T-helper 2 cell treated with Interferon-gamma antibody and Interleukin-4, amounts not matched to agents 5 μg/mL and 100 μg/mL, for 36 hours (primary cell): ENCODE measurements around the gene DTX3.

ENCODE experiments used
- DNase-seq: peaks from one replicate; pipeline ENCODE4 v3.0.0; 2021; ENCODE audit warnings: low spot score
- H3K27ac Mint-ChIP-seq: one replicate; pipeline ENCODE4 v1.8.0; 2021; ENCODE audit warnings: mild to moderate bottlenecking, mixed read lengths
- H3K27me3 Mint-ChIP-seq: one replicate; pipeline ENCODE4 v1.8.0; 2021; ENCODE audit warnings: low read depth, mixed read lengths
- H3K36me3 Mint-ChIP-seq: one replicate; pipeline ENCODE4 v1.8.0; 2021; ENCODE audit warnings: low read depth, mixed read lengths
- H3K4me1 Mint-ChIP-seq: one replicate; pipeline ENCODE4 v1.8.0; 2021; ENCODE audit warnings: low read depth, mixed read lengths
- H3K4me3 Mint-ChIP-seq: one replicate; pipeline ENCODE4 v1.8.0; 2022; ENCODE audit warnings: mild to moderate bottlenecking, moderate library complexity, mixed read lengths
- H3K9me3 Mint-ChIP-seq: one replicate; pipeline ENCODE4 v1.8.0; 2021; ENCODE audit warnings: mixed read lengths

The DTX3 gene

DNA sequence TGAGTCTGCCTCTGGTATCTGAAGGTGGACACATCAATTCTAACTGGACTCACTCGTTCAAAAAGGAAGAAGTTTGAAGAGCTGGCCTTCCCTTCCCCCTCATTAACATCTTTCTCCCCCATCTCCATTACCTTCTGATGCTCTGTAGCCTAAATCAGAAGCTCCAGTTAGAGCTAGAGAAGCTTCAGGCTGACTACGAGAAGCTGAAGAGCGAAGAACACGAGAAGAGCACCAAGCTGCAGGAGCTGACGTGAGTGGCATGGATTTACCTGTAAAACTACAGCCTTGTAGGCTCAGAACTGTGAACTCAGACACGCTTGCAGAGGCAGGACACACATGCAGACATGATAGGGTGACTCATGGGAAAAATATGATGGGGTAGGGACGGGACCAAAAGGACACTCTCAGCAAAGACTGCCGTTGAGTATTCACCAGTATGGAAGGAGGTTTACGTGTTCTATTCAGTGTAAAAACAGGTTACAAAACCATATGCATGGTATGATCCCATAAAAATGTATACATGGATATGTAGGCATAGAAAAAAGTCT, 27.9 kb upstream of the DTX3 start:
- Mint-ChIP-seq H3K4me3 (no peak overlapping the region), H3K27ac (no peak overlapping the region), H3K27me3 (no peaks in the 10 kb centered on the region), H3K9me3 (no peaks in the 10 kb centered on the region), H3K36me3 (no peaks in the 10 kb centered on the region), H3K4me1 (no peaks in the 10 kb centered on the region)
- DNase-seq, result no peak

DNA sequence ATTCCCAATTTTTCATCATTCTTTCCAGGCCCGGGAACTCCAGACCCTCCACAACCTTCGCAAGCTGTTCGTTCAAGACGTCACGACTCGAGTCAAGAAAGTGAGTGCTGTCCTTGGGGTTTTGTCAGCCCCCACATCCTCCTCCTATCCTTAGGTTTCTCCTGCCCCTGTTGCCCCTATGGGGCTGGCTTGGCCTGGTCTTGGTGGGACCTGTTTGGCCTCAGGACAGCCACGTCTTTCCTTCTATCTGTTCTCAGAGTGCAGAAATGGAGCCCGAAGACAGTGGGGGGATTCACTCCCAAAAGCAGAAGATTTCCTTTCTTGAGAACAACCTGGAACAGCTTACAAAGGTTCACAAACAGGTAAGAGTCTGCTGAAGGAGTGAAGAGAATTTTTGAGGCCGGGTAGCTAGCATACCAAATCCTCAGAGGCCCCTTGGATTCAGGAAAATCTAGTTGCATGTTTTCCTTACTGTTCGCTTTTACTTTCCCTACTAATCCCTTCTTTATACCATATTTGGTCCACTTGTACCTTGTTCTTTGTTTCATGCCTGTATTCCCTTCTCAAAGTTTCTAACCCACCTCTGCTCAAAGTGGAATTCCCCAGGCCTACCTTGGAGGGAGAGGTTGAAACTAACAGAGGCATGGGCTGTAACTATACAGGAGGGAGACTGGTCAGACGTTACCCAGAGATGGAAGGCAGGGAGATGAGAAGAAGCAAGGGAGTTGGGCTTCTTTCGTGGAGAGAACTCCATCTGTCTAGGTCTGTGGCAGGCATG, 26.5 kb upstream of the DTX3 start:
- no peak overlapping the region for H3K4me3 Mint-ChIP-seq
- peaks cover 1% of the 10 kb centered on the region for H3K4me1 Mint-ChIP-seq
- H3K9me3 Mint-ChIP-seq, result no peaks in the 10 kb centered on the region
- no peak for DNase-seq
- H3K27ac Mint-ChIP-seq, result no peak overlapping the region
- H3K27me3 Mint-ChIP-seq, result no peaks in the 10 kb centered on the region
- no peaks in the 10 kb centered on the region for H3K36me3 Mint-ChIP-seq

DNA sequence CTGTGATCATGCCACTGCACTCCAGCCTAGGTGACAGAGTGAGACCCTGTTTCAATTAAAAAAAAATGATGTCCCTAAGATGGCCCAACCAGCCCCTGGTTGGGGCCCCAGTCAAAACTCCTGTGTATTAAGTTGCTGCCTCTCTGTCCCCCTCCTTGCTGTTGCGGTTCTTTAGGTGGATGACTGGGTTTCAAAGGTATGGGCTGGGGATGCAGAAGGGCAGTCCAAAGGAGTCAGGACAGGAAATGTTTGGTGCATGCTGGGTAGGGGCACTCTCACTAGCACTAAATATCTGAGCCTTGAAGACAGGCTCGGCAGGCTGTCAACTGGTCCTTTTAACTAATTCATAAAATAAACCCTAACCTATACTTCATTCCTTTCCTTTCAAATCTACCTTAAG, 25.6 kb upstream of the DTX3 start:
- H3K27me3 Mint-ChIP-seq, result no peaks in the 10 kb centered on the region
- H3K4me3 Mint-ChIP-seq, result no peak overlapping the region
- H3K36me3 Mint-ChIP-seq, result no peaks in the 10 kb centered on the region
- no peak for DNase-seq
- H3K9me3 Mint-ChIP-seq, result no peaks in the 10 kb centered on the region
- no peak overlapping the region for H3K27ac Mint-ChIP-seq
- peaks cover 4% of the 10 kb centered on the region for H3K4me1 Mint-ChIP-seq

DNA sequence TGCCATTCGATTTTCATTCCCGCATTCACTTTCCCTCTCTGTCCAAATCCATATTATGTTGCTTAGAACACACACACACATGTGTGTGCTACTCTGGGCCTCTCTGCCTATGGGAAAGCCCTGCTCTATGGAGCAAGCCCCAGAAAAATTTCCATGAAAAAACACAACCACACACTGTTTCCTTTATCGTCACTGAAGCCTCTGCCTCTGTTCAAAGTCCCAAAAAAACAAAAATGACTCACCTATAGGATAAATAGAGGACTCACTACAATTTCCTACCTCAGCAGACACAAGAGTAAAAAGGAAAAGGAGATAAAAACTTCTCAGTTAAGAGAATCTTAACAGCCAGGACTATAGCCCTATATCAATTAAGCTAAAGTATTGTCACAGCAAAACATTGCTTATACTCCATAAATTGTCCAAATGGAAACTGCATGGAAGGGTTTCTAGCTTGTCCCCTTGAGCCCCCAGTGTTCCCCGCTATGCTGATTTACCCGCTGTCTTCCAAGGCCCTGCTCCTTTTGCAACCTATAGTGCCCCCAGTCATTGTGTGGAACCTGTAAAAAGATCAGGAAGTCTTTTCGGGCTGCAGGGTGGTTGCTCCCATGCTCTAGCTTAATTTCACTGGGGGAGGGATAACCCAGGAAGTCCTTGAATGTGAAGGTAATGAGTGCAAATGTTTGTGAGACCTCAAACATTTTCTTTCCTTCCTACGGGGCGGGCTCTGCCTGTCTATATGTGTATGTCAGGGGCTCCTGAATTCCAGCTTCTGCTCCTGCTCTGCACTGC, 24.8 kb upstream of the DTX3 start:
- Mint-ChIP-seq H3K27ac (no peak overlapping the region), H3K27me3 (no peaks in the 10 kb centered on the region), H3K4me3 (no peak overlapping the region)

DNA sequence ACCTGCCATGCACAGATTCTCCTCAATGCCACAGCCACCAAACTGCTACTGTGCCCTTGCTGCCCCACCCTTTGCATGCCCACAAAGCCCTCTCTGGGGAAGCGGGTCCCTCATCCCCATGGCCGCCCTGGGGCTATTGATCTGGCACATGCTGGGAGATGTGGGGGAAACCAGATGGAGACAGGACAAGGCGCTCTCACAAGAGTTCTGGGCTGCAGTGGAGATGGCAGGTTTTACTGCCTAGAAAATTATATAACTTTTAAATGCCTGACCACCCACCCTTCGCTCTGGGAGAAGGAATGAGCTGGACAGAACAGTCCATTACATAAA, 24.2 kb upstream of the DTX3 start:
- DNase-seq, result no peak
- H3K9me3 Mint-ChIP-seq, result no peaks in the 10 kb centered on the region
- H3K4me3 Mint-ChIP-seq, result no peak overlapping the region
- H3K36me3 Mint-ChIP-seq, result no peaks in the 10 kb centered on the region
- H3K27ac Mint-ChIP-seq, result no peak overlapping the region
- no peaks in the 10 kb centered on the region for H3K27me3 Mint-ChIP-seq
- peaks cover 4% of the 10 kb centered on the region for H3K4me1 Mint-ChIP-seq

More for the DNA sequence above, 24.8 kb upstream of the DTX3 start:
- Mint-ChIP-seq H3K4me1 (peaks cover 4% of the 10 kb centered on the region), H3K36me3 (no peaks in the 10 kb centered on the region), H3K9me3 (no peaks in the 10 kb centered on the region)
- DNase-seq, result no peak

DNA sequence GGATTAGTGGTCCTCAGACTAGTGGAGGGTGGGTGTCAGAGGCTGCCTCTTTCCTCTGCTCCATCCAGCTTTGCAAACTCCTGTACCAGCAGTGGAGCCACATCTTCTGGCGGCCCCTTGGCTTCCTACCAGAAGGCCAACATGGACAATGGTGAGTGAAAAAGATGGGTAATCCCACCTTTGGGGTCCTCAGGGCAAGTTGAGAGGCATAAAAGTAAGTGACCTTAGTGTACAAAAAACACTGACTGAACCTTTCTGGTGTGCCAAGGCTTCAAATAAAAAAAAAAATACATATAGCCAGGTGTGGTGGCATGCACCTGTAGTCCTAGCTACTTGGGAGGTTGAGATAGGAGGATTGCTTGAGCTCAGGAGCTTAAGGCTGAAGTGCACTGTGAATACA, 22.8 kb upstream of the DTX3 start:
- Mint-ChIP-seq H3K9me3 (no peaks in the 10 kb centered on the region), H3K4me3 (no peak overlapping the region), H3K27me3 (no peaks in the 10 kb centered on the region), H3K27ac (no peak overlapping the region), H3K4me1 (peaks cover 4% of the 10 kb centered on the region), H3K36me3 (no peaks in the 10 kb centered on the region)
- no peak for DNase-seq

DNA sequence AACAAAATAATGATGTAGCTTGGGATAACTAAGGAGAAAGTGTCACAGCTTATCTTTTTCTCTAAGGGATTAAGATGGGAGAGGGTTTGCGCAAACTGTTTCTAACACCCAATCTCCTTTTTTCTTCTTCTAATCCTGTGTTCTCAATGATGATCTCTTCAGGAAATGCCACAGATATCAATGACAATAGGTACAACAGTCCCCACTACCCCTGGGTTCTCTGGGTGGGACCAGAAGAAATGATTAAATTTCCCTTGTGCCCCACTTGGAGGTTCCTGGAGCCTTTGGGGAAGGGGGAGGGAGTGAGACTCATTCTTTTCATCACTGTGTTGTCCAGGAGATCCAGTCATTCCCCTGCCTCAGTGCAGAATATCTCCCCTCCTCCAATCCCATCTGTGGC, 22.2 kb upstream of the DTX3 start:
- Mint-ChIP-seq H3K27me3 (no peaks in the 10 kb centered on the region), H3K4me1 (peaks cover 4% of the 10 kb centered on the region), H3K27ac (no peak overlapping the region), H3K4me3 (no peak overlapping the region), H3K9me3 (no peaks in the 10 kb centered on the region), H3K36me3 (no peaks in the 10 kb centered on the region)
- no peak for DNase-seq

DNA sequence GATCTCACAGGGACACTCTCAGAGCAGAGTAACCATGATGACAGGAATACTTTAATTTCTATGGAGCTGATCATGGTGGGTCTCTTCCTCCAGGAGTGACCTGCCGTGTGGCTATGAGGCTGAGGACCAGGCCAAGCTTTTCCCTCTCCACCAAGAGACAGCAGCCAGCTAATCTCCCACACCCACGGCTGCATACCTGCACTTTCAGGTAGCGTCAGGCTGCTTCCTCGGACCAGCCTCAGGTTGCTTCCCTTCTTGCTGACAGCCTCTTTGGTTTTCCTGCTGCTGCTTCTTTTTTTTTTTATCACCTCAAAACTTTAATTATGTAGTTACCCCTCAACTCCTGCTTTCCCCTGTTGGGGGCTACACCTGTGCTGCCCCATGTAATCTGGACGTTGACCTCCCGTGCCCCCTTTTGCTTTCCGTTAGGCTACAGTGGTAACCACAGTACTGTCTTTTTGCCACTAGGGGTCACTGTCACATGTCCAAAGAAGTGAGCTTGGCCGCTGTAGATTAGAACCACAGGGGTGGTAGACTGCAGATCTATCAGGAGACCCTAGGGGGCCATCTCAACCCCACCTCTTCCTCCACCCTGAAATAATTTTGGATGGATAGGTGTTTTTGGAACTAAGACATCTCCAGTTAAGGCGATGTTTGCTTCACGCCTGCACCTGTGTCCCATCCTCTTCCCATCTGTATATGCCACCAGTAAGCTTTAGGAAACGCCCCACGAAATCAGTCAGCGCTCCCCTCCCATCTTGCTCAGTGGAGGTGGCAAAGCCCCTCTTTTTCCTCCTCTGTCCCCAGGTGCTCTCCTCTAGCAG, 21.4 kb upstream of the DTX3 start:
- Mint-ChIP-seq H3K9me3 (no peaks in the 10 kb centered on the region), H3K27ac (no peak overlapping the region), H3K4me1 (peaks cover 4% of the 10 kb centered on the region), H3K4me3 (no peak overlapping the region), H3K36me3 (no peaks in the 10 kb centered on the region), H3K27me3 (no peaks in the 10 kb centered on the region)
- DNase-seq, result peak; percentile 63

DNA sequence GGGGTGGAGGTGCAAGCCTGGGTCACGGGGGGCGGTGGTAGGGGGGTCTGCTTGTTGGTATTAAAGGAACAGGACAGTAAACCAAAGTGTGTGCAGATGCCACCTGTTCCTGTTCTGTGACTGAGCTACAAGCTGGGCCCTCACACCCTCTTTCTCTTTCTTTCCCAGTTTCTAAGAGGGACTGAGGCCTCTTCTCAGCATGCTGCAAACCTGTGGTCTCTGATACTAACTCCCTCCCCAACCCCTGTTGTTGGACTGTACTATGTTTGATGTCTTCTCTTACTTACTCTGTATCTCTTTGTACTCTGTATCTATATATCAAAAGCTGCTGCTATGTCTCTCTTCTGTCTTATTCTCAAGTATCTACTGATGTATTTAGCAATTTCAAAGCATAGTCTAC, 20.6 kb upstream of the DTX3 start:
- Mint-ChIP-seq H3K36me3 (no peaks in the 10 kb centered on the region), H3K27me3 (no peaks in the 10 kb centered on the region), H3K4me3 (no peak overlapping the region), H3K9me3 (no peaks in the 10 kb centered on the region), H3K4me1 (peaks cover 4% of the 10 kb centered on the region), H3K27ac (no peak overlapping the region)
- no peak for DNase-seq

DNA sequence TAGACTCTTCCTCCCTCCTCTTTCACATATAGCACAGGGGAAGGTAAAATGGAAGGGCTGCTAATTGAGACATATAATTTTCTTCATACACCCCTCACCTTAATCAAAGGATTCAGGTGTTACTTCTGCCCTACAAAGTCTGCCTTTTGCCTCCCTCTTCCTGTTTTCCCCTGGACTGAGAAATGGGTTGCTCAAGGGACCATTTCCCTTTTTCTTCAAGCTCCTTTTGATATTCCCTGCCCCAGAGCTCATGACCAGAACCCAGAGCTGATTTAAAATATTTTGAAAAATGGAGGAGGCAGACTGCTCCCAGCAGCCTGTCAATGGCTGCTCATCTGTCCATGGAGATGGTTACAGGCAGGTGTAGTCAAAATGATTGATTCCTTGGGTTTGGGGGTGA, 19.9 kb upstream of the DTX3 start:
- DNase-seq, result no peak
- no peaks in the 10 kb centered on the region for H3K9me3 Mint-ChIP-seq
- no peaks in the 10 kb centered on the region for H3K27me3 Mint-ChIP-seq
- H3K4me1 Mint-ChIP-seq, result peaks cover 4% of the 10 kb centered on the region
- H3K36me3 Mint-ChIP-seq, result no peaks in the 10 kb centered on the region
- no peak overlapping the region for H3K27ac Mint-ChIP-seq
- H3K4me3 Mint-ChIP-seq, result no peak overlapping the region

DNA sequence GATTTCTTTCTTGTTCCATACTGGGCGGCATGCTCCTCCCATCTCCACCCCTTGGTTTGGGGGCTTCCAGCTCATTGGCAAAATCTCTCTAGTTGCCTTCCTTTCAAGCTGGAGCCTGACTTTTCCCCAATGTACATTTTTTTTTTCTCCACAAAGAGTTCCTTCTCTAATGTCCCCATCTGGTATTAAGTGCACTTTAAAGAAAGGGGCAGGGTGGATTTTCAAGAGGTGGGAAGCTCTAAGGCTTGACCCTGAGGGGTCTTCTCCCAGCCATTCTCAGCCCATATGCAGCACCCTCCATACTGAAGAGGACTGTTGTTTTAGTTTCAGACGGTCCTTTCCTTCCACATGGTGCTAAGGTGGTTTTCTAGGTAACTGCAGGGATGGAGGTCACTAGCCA, 19.5 kb upstream of the DTX3 start:
- H3K36me3 Mint-ChIP-seq, result no peaks in the 10 kb centered on the region

DNA sequence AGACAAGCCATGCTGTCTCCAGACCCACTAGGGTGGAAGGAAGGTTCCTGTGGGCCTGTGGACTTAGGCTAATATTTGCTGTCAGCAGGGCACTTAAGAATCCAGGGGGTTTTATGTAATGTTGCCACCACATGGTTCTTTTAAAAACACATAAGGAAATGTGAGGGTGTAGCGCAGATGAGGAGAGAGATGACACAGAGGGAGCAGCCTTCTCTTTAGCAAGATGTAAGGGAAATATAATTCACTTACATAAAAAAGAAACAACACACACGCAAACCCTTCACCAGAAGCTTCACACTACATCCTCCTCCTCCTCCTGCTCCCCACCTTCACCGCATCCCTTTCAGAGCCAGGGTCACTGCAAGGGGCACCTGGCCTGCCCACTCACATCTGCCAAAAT, 18.5 kb upstream of the DTX3 start:
- Mint-ChIP-seq H3K27me3 (peaks cover 2% of the 10 kb centered on the region), H3K4me3 (no peak overlapping the region), H3K9me3 (no peaks in the 10 kb centered on the region), H3K27ac (no peak overlapping the region), H3K36me3 (no peaks in the 10 kb centered on the region), H3K4me1 (peaks cover 10% of the 10 kb centered on the region)
- no peak for DNase-seq

More for the DNA sequence above, 19.5 kb upstream of the DTX3 start:
- no peak overlapping the region for H3K4me3 Mint-ChIP-seq
- H3K4me1 Mint-ChIP-seq, result peaks cover 4% of the 10 kb centered on the region
- no peak for DNase-seq
- H3K9me3 Mint-ChIP-seq, result no peaks in the 10 kb centered on the region
- H3K27me3 Mint-ChIP-seq, result no peaks in the 10 kb centered on the region
- no peak overlapping the region for H3K27ac Mint-ChIP-seq

DNA sequence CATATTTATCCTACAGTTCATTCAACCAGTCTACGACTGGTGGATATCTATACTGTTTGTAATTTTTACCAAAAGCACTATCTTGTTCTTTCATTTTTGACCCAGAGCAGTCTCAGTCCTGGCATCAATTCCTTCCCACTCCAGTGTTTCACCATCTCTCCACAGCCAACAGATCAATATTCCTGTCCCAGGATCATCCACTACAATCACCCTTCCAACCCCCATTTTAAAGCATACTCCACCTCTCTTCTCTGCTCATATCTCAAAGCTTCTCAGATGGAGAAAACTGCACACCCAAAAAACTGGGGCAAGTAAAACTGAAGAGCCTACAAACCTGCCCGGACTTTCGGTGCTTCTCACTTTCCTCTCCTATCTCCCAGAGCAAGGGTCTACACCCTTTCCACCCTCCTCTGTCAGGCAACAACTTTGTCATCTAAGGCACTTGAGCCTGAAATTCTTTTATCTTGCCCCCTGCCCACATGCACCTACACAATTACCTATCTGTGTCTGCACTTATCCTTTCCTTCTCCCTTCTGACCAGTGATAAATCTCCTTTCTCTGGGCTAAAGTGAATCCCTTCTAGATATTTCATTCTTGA, 17.7 kb upstream of the DTX3 start:
- Mint-ChIP-seq H3K27me3 (peaks cover 2% of the 10 kb centered on the region), H3K27ac (no peak overlapping the region), H3K4me1 (peaks cover 13% of the 10 kb centered on the region), H3K4me3 (no peak overlapping the region), H3K36me3 (no peaks in the 10 kb centered on the region), H3K9me3 (no peaks in the 10 kb centered on the region)
- no peak for DNase-seq
